Measurements from ENCODE around the gene TMEM129.

TMEM129 gene

GRCh38 chr4:1695913-1696312 lies 25.2 kb downstream of the TMEM129 start:
- no peak for DNase-seq (ENCODE audit: low read depth)
- no peak for TF ChIP-seq CTCF (conservative IDR thresholded peaks at IDR 0.05; ENCODE audit: low read depth, low read length)
- no peak overlapping the region for H3K4me3 ChIP-seq (ENCODE audit: low read depth, low read length)

- TF ChIP-seq CTCF (conservative IDR thresholded peaks at IDR 0.05; ENCODE audit: low read depth, low read length), result peak; percentile 99
- no peak overlapping the region for H3K4me3 ChIP-seq (ENCODE audit: low read depth, low read length)
- peak; percentile 92 for DNase-seq (ENCODE audit: low read depth)
These were observed 27.8 kb downstream of the TMEM129 start for GRCh38 chr4:1693131-1693896.

- no peak for TF ChIP-seq CTCF (conservative IDR thresholded peaks at IDR 0.05; ENCODE audit: low read depth, low read length)
- H3K4me3 ChIP-seq (ENCODE audit: low read depth, low read length), result no peak overlapping the region
- DNase-seq (ENCODE audit: low read depth), result no peak
These were observed 29.3 kb downstream of the TMEM129 start for GRCh38 chr4:1691737-1692373.

GRCh38 chr4:1690698-1691097 lies 30.4 kb downstream of the TMEM129 start:
- no peak overlapping the region for H3K4me3 ChIP-seq (ENCODE audit: low read depth, low read length)
- no peak for TF ChIP-seq CTCF (conservative IDR thresholded peaks at IDR 0.05; ENCODE audit: low read depth, low read length)
- DNase-seq (ENCODE audit: low read depth), result no peak

- no peak overlapping the region for H3K4me3 ChIP-seq (ENCODE audit: low read depth, low read length)
- no peak for TF ChIP-seq CTCF (conservative IDR thresholded peaks at IDR 0.05; ENCODE audit: low read depth, low read length)
- DNase-seq (ENCODE audit: low read depth), result no peak
These were observed 34.6 kb downstream of the TMEM129 start for GRCh38 chr4:1686440-1687036.

GRCh38 chr4:1685235-1686150 lies 35.6 kb downstream of the TMEM129 start:
- no peak overlapping the region for H3K4me3 ChIP-seq (ENCODE audit: low read depth, low read length)
- no peak for TF ChIP-seq CTCF (conservative IDR thresholded peaks at IDR 0.05; ENCODE audit: low read depth, low read length)
- DNase-seq (ENCODE audit: low read depth), result no peak

Data from choroid plexus epithelial cell (primary cell).